Stimulated activated CD8-positive, alpha-beta memory T cell treated with anti-CD3 and anti-CD28 coated beads, Interleukin-12 subunit alpha, Interleukin-12 subunit beta, amount 100 ng/mL, for 24 hours (primary cell): ENCODE results near the gene MPZ.
"Not testable (repeated sequence)": the region's sequence is repeated elsewhere in the genome, so short reads cannot be mapped to it uniquely, and the experiment has no call there.

Experiments used
- DNase-seq: peaks from one replicate; pipeline ENCODE4 v3.0.0-alpha.2; 2020; ENCODE audit errors: extremely low read depth

MPZ gene

DNA sequence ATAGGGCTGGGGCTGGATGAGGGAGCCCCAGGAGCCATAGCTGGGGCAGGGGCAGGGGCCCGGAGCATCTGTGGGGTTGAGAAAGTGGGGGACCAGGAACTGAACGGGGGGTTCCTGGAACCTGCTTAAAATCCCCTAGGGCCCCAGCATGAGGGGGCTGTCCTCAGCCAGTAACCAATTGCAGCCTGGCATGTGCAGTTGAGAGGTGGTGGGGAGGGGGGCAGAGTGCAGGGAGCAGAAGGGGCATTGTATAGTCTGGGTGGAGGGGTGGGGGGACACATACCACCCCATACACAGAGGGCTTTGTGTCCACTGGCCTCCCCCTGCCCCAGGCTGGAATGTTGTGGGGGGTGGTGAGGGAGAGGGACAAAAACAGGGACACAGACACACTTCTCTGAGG, at the start of gene MPZ:
Gene MPZ (minus strand): TSS at position 101 of the 400 bp plus-strand sequence. CDS start 63 bp downstream, at position 38.
- DNase-seq, result no peak

DNA sequence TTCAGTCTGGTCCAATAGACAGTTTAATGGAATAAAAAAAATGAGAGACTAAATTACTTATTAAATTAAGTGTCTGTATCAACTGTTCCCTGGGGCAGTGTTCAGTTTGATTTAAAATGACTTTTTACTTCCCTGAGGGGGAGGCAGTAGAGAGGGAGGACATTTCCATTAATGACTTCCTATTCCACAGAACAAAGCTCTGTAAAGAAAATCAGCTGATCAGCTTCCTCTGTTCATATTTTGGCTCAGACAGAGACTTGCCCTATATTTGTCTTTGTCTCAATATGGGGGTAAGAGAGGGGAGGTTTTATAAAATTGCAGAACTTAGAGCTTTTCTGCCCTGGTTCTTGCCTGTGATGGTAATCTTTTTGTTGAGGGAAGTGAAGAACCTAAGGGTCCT, 49.5 kb upstream of the MPZ start:
- DNase-seq, result no peak

- no peak for DNase-seq
Measured at GRCh38 chr1:161357073-161357472, 47.3 kb upstream of the MPZ start.

DNA sequence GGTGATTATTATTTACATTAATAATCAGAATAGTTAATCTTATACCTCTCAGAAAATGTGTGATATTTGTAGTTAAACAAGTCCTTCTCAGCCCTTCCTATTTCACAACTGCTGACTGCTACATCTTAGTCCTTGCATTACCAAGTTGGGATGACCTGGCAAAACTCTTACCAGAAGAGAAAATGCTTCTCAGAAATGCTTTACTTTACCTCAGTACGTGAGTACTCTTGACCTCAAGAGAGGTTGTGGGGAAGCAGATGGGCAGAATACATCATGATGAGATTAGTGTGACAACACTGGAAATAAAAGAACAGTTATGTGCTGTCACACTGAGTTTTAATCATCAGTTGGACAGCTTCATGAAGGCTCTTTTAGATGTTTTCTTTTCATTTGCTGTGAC, 41.7 kb upstream of the MPZ start:
- no peak for DNase-seq

GRCh38 chr1:161350671-161351070, 40.9 kb upstream of the MPZ start:
- DNase-seq, result no peak

DNA sequence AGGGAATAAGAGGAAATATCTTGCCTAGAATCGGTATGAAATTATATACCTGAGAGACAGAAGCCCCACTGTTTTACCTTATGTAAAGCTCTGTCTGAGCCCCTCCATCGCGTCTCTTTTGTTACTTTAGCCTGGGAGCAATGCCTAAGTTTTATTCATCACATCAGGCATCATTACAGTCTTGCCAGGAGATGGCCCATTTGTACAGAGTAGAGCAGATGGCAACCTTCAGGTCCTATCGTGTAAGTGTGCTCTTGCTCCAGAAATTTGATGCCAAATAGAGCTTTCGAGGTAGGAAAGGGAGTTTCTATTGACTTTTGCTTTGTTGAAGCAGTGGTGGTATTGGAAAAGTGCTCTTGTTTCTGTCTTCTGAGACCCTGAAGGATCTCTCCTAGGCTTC, 33.1 kb upstream of the MPZ start:
- no peak for DNase-seq

DNA sequence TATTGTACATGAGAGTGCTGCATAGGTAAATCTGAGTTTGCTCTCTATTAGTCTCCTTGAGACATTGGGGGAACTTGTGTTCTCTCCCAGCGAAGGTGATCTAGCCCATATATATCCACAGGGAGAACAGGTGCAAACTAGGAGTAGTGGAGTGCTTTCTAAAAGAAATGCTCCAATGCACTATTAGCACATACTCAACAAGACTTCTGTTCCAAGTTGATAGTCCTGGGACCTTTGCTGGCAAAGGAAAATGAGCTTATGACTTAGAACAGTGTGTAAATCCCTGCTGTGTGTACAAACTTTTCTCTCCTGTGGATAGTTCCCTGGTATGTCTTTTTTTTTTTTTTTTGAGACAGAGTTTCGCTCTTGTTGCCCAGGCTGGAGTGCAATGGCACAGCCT, 32.4 kb upstream of the MPZ start:
- DNase-seq, result no peak

DNA sequence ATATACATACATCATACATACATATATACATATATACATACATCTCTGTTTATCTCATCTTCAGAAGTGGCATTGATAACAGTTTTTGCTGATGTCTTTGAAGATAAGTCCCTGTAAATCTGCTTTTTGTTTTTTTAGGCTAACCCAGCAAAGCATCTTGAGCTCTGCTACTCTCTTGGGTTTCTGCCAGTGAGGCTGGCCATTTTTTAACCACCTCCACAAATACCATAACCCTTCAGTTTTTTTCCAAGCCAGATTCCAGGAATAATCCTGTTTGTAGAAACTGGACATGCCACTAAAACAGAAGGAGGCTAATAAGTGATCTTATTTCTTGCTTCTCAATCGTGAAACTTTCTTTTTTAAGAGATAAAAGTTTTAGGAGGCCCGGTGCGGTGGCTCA, 26.0 kb upstream of the MPZ start:
- DNase-seq, result no peak

GRCh38 chr1:161333166-161333565, 23.4 kb upstream of the MPZ start:
- DNase-seq, result no peak

DNA sequence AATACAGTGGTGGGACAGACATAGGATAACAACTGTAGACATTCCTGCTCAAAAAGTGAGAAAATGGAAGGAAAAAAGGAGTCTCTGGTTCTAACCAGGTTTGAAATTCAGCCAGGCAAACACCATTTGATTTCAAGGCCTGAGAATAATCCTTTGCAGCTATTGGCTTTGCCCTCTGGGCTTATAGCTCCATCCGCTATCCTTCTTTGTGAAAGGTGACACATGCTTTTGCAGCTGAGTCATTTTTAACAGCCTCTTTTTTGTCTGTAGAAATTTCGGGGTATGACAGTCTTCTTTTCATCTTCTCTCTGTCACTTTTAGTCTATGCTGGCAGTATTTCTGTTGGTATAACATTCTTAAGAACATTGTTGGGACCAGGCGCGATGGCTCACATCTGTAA, 20.6 kb upstream of the MPZ start:
- DNase-seq, result no peak

DNA sequence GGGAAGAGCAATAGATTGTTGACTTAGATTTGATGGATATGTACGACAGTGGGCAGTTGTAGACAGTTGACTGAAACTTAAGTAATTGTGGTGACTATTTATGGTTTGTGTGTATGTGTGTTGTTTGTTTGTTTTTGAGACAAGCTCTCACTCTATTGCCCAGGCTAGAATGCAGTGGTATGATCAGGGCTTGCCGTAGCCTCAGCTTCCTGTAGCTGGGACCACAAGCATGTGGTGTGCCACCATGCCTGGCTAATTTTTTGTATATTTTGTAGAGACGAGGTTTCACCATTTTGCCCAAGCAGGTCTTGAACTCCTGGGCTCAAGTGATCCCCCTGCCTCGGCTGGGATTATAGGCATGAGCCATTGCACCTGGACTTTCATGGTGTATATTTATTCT, 14.3 kb upstream of the MPZ start:
- no peak for DNase-seq

DNA sequence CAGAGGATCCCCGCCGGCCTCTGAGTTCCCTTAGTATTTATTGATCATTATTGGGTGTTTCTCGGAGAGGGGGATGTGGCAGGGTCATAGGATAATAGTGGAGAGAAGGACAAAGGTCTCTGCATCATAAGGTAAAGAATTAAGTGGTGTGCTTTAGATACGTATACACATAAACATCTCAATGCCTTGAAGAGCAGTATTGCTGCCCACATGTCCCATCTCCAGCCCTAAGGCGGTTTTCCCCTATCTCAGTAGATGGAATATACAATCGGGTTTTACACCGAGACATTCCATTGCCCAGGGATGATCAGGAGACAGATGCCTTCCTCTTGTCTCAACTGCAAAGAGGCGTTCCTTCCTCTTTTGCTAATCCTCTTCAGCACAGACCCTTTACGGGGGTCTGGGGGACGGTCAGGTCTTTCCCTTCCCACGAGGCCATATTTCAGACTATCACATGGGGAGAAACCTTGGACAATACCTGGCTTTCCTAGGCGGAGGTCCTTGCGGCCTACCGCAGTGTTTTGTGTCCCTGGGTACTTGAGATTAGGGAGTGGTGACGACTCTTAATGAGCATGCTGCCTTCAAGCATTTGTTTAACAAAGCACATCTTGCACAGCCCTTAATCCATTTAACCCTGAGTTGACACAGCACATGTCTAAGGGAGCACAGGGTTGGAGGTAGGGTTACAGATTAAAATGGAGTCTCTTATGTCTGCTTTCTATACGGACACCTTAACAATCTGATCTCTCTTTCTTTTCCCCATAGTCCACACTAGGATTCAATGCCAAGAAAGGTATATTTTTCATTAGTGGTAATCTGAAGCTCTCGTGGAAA, 6.3 kb upstream of the MPZ start:
- DNase-seq, result not testable (repeated sequence)

- DNase-seq, result peak; percentile 70
Measured at GRCh38 chr1:161314201-161314981, 4.6 kb upstream of the MPZ start, which contains the start of gene SDHC. TSS of gene SDHC (plus strand) at chr1:161314381. CDS start at chr1:161314406, 25 bp downstream.

DNA sequence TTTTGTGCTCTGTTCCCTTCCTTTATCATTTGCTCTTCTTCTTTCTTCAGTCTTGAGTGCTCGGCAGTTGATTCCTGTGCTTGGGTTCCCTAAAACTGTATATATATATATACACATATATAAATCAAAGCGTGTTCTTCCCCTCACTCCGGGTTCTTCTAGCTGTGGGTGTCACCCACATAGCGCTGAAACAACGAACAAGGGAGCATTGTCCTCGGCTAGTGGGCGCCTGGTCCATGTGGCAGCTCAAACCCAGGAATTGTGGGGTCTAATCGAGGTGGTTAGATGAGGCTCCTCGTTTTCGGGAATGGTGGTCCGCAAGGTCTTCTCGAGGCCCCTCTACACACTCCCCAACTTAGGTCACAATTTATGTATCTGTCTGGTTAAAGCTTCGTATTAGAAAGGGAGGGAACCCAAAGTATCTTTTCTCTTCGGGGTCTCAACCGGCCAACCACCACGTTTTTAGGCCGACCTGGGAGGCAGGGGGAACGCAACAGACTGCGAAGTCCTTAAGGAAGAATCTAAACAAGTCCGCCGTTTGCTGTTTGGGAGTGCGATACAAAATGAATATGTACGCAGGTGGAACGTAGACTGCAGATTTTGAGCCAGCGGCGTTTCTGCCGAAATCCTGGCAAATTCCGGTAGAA, 3.9 kb upstream of the MPZ start:
- no peak for DNase-seq

GRCh38 chr1:161311595-161312181, 1.9 kb upstream of the MPZ start:
- DNase-seq, result no peak

- no peak for DNase-seq
Measured at GRCh38 chr1:161307892-161308638, 1.7 kb downstream of the MPZ start.

DNA sequence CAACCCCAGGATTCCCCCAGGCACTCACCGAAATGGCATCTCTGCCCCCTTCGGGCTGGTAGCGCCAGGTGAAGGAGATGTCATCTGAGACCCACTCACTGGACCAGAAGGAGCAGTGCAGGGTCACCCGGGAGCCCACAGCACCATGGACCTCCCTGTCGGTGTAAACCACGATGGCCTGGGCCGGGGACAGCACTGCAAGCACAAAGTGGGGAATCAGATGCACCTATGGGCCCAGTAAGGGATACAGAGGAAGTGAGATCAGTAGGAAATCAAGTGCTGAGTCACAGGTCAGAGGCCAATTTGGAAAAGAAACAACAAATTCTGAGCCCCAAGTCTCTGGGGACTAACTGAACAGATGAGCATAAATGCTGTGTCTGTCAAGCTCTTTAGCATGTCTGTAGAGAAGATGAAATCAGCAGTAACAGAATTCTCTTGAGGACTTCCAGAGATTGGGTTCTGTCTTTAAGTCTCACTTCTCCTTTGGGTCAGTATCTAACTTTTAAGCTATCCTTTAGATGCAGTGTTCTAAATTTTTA, 2.5 kb downstream of the MPZ start:
- no peak for DNase-seq

GRCh38 chr1:161305867-161306519, 3.8 kb downstream of the MPZ start:
- peak; percentile 44 for DNase-seq

- DNase-seq, result no peak
Measured at GRCh38 chr1:161304927-161305866, 4.6 kb downstream of the MPZ start.
